Kidney (tissue), 14 donors: ENCODE data around the gene ELMO2. TPM values are rescaled to one million over a fixed set of nuclear protein-coding genes. Genes with fewer than 3 reads are reported as not detected.

Experiments used
- DNase-seq, 5 donors: peaks; one replicate each; pipeline ENCODE4 v3.0.0-alpha.2; 2013 to 2020
- FAIRE-seq: peaks from 2 replicates; lab custom pipeline; 2012; peaks lifted over from hg19 to GRCh38; lab: Jason Lieb, UNC
- H3K27ac ChIP-seq, 2 donors: one replicate each; pipeline ENCODE4 v1.7.0; 2013; ENCODE audit warnings: low read depth in 2 of 2, low read length in 2 of 2, inconsistent platforms in 1 of 2
- H3K27me3 ChIP-seq: one replicate; pipeline ENCODE4 v1.7.1; 2013; ENCODE audit warnings: low read length, inconsistent platforms; ENCODE audit not compliant: control insufficient read depth, insufficient read depth
- H3K36me3 ChIP-seq, 3 donors: one replicate each; pipeline versions ENCODE4 v1.7.0 to v1.7.1; 2013; ENCODE audit warnings: low read length in 3 of 3, control low read depth in 1 of 3, inconsistent platforms in 1 of 3; ENCODE audit not compliant: insufficient read depth in 3 of 3, control insufficient read depth in 2 of 3
- H3K4me1 ChIP-seq, 3 donors: one replicate each; pipeline versions ENCODE4 v1.7.0 to v1.7.1; 2013; ENCODE audit warnings: low read length in 3 of 3, inconsistent platforms in 1 of 3, low read depth in 1 of 3; ENCODE audit not compliant: control insufficient read depth in 2 of 3, insufficient read depth in 2 of 3
- H3K4me3 ChIP-seq, 3 donors: one replicate each; pipeline versions ENCODE4 v1.7.0 to v1.8.1; 2013; ENCODE audit warnings: low read length in 3 of 3, control low read depth in 1 of 3, inconsistent platforms in 1 of 3
- H3K9ac ChIP-seq, 3 donors: one replicate each; pipeline versions ENCODE4 v1.7.0 to v1.7.1; 2013; ENCODE audit warnings: low read length in 3 of 3, control low read depth in 1 of 3, inconsistent platforms in 1 of 3
- H3K9me3 ChIP-seq, 3 donors: one replicate each; pipeline versions ENCODE4 v1.7.0 to v1.7.1; 2013; ENCODE audit warnings: low read length in 3 of 3, control low read depth in 1 of 3, inconsistent platforms in 1 of 3; ENCODE audit not compliant: control insufficient read depth in 2 of 3, insufficient read depth in 1 of 3
- intact Hi-C: fragments of 100-400 bp; cut with DNase I; formaldehyde crosslinking; loops from one replicate; pipeline ENCODE4 v1.11.1; 2022
- polyA plus RNA-seq: library from polyadenylated mRNA; stranded (reverse); fragments of 350-450 nt; fragmentation: Illumina TruSeq; extraction: RNeasy Lipid Tissue Mini Kit (QIAGEN cat#74804); gene quantifications from one replicate; pipeline ENCODE4 v1.2.3, GENCODE V29; 2014; ENCODE audit warnings: low read depth, low replicate concordance; ENCODE audit not compliant: insufficient read depth
- total RNA-seq: library from RNA; stranded (reverse); fragmentation: NEBNext Ultra II Directional; extraction: Animal tissue kit (Norgen Biotek cat#: 25700); gene quantifications from one replicate; pipeline ENCODE4 v1.2.1, GENCODE V29; 2021
- TF ChIP-seq, protein P1 (sequence below): IDR thresholded peaks from 3 replicates; pipeline ENCODE4 v1.5.1; 2012; ENCODE audit warnings: mild to moderate bottlenecking, moderate library complexity, borderline replicate concordance; ENCODE audit not compliant: insufficient read depth; ENCODE audit errors: extremely low read depth
- donor health status: control.
- donor health status: control.
- donor health status: control.
- donor health status: control.
- donor health status: control.
- donor health status: DM: yes; HTN: yes; CAD: no.
- donor health status: Normal renal cell carcinoma (clear cell type).

Gene ELMO2
- total and polyA plus RNA-seq, 2 donors from 2014 or later, result 21.0 to 43.0 TPM

- H3K9ac ChIP-seq, result no peak overlapping the region
- intact Hi-C loops, result no loop called here
- no peak overlapping the region for H3K4me3 ChIP-seq
- H3K36me3 ChIP-seq, result peaks cover 15 to 53% (median 52%) of the 10 kb centered on the region in 3 donors
- H3K9me3 ChIP-seq, result no peaks in the 10 kb centered on the region
- no peak for DNase-seq
- no peaks in the 10 kb centered on the region for H3K4me1 ChIP-seq
- FAIRE-seq, result no peak
- TF ChIP-seq, protein P1, sequence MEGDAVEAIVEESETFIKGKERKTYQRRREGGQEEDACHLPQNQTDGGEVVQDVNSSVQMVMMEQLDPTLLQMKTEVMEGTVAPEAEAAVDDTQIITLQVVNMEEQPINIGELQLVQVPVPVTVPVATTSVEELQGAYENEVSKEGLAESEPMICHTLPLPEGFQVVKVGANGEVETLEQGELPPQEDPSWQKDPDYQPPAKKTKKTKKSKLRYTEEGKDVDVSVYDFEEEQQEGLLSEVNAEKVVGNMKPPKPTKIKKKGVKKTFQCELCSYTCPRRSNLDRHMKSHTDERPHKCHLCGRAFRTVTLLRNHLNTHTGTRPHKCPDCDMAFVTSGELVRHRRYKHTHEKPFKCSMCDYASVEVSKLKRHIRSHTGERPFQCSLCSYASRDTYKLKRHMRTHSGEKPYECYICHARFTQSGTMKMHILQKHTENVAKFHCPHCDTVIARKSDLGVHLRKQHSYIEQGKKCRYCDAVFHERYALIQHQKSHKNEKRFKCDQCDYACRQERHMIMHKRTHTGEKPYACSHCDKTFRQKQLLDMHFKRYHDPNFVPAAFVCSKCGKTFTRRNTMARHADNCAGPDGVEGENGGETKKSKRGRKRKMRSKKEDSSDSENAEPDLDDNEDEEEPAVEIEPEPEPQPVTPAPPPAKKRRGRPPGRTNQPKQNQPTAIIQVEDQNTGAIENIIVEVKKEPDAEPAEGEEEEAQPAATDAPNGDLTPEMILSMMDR, result no peak
- no peak overlapping the region for H3K27ac ChIP-seq
- H3K27me3 ChIP-seq, result no peaks in the 10 kb centered on the region
Measured at GRCh38 chr20:46377518-46377917, 28.9 kb downstream of the ELMO2 start.

- Histone ChIP-seq H3K27me3 (no peaks in the 10 kb centered on the region), H3K4me1 (no peaks in the 10 kb centered on the region), H3K36me3 (peaks cover 20 to 52% (median 51%) of the 10 kb centered on the region in 3 donors), H3K9ac (no peak overlapping the region), H3K27ac (no peak overlapping the region), H3K4me3 (no peak overlapping the region), H3K9me3 (no peaks in the 10 kb centered on the region)
- DNase-seq, result no peak
- FAIRE-seq, result no peak
- TF ChIP-seq, protein P1, result no peak
- intact Hi-C loops, result no loop called here
Measured at GRCh38 chr20:46376196-46376785, 30.1 kb downstream of the ELMO2 start.

GRCh38 chr20:46375771-46376170 is 30.6 kb downstream of the ELMO2 start:
- FAIRE-seq (no peak), DNase-seq (no peak)
- Histone ChIP-seq H3K36me3 (peaks cover 20 to 56% (median 56%) of the 10 kb centered on the region in 3 donors), H3K4me3 (no peak overlapping the region), H3K9ac (no peak overlapping the region), H3K27me3 (no peaks in the 10 kb centered on the region), H3K27ac (no peak overlapping the region), H3K4me1 (no peaks in the 10 kb centered on the region), H3K9me3 (no peaks in the 10 kb centered on the region)
- TF ChIP-seq, protein P1, result no peak
- intact Hi-C loops, result no loop called here

GRCh38 chr20:46374383-46374782 is 32.0 kb downstream of the ELMO2 start:
- Histone ChIP-seq H3K27ac (no peak overlapping the region), H3K4me3 (no peak overlapping the region), H3K9me3 (no peaks in the 10 kb centered on the region), H3K27me3 (no peaks in the 10 kb centered on the region), H3K9ac (no peak overlapping the region), H3K36me3 (peaks cover 20 to 63% (median 60%) of the 10 kb centered on the region in 3 donors), H3K4me1 (no peaks in the 10 kb centered on the region)
- no peak for FAIRE-seq
- TF ChIP-seq, protein P1, result no peak
- intact Hi-C loops, result no loop called here
- no peak for DNase-seq
